Epithelial cell of esophagus (primary cell): ENCODE measurements around the gene TP53I3.
"Not testable (repeated sequence)": the region's sequence is repeated elsewhere in the genome, so short reads cannot be mapped to it uniquely, and the experiment has no call there.

Source experiments
- DNase-seq: peaks from one replicate; pipeline ENCODE4 v3.0.0; 2010; ENCODE audit warnings: low read depth
- H3K4me3 ChIP-seq: 2 replicates; pipeline ENCODE4 v1.5.1; 2011; ENCODE audit warnings: mild to moderate bottlenecking, low read length, control low read depth
- CTCF ChIP-seq: IDR thresholded peaks from 2 replicates; pipeline ENCODE4 v1.5.1; 2011; ENCODE audit warnings: low read depth, mild to moderate bottlenecking, low read length, control low read depth, inconsistent platforms; ENCODE audit not compliant: insufficient read depth; ENCODE audit errors: missing control alignments

TP53I3 gene

GRCh38 chr2:24046599-24046929 lies 38.1 kb downstream of the TP53I3 start:
- H3K4me3 ChIP-seq = peak overlapping the region; percentile 71
- no peak for DNase-seq
- TF ChIP-seq CTCF = no peak

- TF ChIP-seq CTCF = no peak
- H3K4me3 ChIP-seq = no peak overlapping the region
- DNase-seq = no peak
Observed at GRCh38 chr2:24045511-24046508, 38.8 kb downstream of the TP53I3 start.

DNA sequence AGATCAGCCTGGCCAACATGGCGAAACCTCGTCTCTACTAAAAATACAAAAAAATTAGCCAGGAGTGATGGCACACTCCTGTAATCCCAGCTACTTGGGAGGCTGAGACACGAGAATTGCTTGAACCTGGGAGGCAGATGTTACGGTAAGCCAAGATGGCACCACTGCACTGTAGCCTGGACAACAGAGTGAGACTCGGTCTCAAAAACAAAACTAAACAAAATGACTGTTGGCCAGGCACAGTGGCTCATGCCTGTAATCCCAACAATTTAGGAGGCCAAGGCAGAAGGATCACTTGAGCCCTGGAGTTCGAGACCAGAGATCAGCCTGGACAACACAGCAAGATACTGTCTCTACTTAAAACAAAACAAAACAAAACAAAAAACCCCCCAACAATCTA lies 41.5 kb downstream of the TP53I3 start:
- not testable (repeated sequence) for H3K4me3 ChIP-seq, DNase-seq

- TF ChIP-seq CTCF = no peak
- DNase-seq = peak; percentile 38
- no peak overlapping the region for H3K4me3 ChIP-seq
Observed at GRCh38 chr2:24040511-24040910, 44.1 kb downstream of the TP53I3 start.

DNA sequence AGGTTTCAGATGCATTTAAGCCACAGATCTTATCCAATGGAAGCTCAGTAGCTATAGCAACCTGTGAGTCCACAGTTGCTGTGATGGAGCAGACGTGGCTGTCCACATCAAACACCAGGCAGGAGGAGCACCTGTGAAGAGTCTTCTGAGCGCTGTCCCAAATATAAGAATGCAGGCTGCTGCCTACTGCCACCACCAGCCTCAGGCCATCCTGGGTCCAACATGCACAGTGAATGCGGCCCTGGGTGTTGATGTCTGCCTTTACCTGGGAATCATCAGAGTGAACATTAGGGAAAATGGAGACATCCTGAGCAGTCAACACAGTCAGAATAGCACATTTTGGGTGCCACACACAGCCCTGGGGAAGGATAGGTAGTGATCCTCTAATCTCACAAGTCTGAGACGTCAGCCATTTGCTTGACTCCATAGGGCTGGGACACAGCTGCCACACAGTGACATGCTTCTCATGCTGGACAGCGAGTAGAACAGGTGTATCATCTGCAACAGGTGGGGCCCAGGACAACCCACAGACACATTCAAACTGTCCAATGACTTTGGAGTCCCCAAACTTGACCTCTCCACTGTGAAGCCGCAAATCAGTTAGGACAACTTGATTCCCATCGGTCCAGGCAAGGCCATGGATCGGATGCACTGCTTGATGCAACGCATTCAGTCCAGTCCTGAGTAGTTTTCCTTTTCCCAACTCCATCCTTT lies 45.7 kb downstream of the TP53I3 start:
- no peak for TF ChIP-seq CTCF
- DNase-seq = no peak
- no peak overlapping the region for H3K4me3 ChIP-seq
